ENCODE results near the gene SPX.

Gene SPX

DNA sequence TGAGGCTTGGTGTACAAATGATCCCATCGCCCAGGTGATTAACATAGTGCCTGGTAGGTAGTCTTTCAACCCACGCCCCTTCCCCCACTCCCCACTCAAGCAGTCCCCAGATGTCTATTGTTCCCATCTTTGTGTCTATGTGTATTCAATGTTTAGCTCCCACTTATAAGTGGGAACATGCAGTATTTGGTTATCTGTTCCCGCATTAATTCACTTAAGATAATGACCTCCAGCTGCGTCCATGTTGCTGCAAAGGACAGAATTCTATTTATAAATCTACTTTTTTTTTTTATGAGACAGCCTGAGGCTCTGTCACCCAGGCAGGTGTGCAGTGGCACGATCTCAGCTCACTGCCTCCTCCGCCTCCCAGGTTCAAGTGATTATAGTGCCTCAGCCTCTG lies 15.7 kb downstream of the SPX start:
- no peak for DNase-seq

DNA sequence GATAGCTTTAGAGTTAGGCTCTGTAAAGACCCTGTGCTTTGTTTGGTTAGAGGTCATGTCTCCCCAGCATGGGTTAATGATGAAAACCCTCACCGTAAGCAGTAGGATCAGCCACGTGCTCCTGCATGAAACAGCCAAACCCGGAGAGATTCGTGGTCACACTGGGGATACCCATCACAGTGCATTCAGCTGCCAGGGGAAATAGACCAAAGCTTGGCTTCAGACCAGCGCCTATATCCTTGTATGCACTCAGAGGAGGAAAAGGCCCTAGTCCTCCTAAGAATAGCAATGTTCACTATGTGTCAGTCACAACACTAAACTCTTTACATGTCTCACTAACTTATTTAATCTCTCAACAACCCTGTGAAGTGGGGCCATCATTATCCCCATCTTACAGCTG lies 16.3 kb downstream of the SPX start:
- DNase-seq, result no peak

DNA sequence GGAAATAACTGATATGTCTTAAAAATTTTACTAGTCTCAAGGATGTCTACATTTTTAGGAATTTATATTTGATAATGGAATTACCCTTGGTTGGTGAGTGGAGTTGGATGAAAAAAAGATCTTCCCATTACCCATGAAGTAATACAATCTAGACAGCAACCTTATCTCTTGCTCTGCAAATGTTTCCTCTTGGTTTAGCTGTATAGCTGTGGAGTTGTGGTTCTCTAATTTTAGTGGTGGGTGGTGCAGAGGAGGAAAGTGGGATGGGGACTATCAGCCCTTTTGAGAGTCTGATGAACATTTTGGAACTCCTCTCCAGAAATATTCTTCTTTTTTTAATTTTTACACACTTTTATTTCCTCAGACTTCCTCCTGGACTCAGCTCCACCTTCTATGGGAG lies 17.1 kb downstream of the SPX start:
- no peak for DNase-seq

DNA sequence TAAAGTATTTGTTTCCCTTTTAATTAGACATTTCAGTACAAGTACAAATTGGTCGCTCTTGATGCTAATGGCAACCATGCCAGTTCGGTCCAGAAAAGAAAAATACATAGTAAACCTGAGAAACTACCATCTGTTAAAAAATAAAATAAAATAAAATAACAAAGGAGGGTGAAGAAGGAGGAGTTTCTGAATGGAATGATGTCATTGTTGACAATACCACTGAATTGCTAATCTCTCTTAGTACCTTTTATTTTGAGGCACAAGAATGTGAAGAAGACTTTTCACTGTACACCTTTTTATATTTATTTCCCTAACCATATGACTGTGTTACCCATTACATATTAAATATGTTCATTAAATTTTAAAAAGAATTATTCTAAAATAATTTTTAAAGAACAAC lies 19.5 kb downstream of the SPX start:
- no peak for DNase-seq

DNA sequence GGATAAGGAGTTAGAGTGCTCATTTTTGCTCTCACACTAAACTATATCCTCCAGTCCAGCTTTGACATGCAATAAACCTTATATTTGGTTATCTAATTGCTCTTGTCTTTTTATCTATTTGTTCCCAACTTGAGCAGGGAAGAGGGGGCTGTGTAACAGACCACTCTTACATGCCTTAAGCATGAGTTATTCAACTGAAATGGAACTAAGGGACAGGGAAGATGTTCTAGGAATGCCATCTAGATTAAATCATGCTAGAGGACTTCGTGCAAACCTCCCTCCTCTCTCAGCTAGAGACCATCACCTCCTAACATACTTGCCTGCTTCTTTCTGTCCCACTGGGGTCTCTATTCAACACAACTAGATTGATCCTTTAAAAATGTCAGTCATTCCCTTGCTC lies 20.6 kb downstream of the SPX start:
- DNase-seq, result no peak

DNA sequence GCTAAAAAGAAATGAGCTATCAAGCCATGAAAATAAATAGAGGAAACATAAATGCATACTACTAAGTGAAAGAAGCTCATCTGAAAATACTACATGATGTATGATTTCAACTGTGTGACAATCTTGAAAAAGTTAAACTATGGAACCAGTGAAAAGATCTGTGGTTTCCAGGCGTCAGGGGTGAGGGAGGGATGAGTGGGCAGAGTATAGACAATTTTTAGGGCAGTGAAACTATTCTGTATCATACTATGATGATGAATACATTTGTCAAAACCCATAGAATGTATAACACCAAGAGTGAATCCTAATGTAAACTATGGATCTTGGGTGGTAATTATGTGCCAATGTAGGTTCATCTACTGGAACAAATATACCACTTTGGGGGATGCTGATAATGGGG lies 21.3 kb downstream of the SPX start:
- no peak for DNase-seq

DNA sequence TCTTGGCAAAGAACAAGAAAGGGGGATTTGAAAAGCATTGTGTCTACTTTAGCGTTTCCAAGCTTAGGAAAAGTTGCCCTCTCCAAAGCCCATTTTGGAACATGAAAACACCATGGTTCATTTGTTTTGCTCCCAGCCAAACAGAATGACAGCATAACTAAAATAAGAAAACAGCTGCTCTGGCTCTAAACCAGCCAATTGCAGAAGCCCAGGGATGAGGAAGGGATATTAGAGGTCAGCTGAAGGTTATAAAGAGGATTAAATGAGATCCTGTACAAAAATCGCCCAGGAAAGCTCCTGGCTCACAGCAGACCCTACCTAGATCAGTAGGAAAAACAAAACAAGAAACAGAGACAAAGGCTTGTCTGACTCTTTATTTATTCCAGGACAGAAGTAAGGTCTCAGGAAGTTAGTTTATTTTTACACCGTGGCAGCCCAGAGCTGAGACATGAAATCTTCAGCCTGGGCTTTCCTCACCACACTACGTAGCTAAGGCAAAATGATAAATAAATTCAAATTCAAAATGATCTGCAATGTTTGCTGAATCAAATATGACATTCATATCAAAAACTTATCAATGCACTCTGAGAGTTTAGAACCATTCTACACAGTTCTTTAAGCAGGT lies 25.9 kb downstream of the SPX start:
- DNase-seq, result no peak

DNA sequence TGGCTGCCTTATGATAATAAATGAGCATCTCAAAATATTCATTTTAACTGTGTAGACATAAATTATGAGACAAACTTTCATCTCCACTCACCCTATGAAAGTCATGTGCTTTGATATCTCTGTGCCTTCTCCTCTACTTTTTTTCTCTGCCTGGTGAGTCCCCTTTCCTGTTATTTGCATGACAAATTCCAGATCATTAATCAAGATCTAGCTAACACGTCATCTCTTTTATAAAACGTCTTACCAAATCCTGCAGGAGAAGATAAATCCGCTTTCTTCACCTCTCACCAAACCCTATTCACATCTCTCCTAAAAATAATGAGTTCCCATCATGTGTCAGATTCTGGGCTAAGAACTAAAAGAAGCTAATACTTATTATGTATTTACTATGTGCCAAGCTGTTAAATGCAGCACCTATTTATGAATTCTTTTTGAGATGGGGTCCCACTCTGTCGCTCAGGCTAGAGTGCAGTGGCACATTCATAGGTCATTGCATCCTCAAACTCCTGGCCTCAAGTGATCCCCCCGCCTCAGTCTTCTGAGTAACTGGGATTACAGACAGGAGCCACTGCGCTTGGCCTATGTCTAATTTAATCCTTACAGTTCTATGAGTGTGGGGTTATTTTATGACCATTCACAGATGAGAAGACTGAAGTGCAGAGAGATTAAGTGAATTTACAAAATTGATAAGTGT lies 26.7 kb downstream of the SPX start:
- no peak for DNase-seq

DNA sequence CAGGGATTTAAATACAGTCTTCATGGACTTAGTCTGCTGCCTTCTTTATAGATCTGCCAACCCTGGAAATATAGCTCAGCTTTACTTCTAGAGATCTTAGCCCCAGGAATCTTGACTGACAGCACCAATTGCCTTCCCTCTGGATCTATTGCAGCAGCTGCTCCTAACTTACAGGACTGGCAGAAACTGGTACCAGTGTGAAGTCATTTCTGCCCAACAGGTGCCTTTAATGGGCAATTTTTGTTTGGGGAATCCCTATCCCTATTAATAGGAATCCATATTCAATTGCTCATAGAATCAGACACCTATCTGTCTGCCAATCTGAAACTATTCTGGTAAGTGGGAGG lies 27.2 kb downstream of the SPX start:
- DNase-seq, result no peak

DNA sequence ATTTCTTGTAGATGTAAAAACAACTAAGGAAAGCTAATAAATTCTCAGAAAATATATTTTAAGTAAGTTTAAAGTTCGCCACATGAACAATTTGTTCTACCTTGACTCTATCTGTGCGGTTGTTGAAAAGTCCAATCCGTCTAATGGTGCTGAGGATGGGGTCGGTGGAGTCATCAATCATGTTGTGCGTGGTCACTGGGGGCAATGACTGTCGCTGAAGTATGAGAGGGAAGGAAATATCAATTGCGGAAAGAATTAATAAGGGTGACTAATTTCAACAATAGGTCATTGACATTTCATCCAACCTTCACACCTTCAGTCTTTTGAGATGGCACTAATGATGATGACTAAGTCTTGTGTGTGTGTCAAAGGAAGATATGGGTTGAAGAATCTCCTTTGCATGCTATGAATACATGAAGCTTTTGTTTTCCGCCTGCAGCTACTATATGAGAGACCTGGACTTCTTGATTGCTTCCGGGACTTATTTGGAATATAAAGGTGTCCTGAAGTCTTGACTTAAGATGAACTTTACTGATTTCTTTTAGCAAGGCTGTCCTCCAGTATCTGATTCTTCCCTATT lies 32.1 kb downstream of the SPX start:
- no peak for DNase-seq

DNA sequence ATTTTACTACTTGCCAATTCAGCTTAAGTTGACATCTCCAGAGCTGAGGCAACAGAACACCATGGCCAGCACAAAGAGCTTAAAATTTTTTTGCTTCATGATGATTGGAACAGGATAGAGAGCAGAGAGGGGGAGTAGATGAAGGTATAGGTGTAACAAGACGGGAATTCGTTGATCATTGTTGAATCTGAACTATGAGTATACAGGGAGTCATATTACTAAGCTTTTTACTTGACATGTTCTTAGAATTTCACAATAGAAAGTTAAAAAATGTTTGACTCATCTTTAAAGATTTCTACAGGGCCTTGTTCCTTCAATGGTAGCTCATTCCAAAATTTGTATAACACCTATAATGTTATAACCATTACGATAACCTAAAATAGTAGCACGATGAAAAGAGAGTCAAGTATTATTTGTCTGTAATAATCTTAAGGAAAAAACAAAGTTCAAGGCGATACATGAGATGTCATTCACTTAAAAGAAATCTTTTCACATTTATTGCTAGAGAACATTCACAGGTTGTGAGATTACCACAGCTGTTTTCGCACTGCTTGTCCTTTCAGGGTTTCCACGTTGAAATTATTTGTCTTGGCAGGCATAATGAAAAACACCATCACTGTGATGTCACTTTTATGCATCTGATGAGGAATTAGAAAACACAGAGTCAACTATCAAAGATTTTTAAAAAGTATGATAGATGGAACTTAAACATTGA lies 33.9 kb downstream of the SPX start:
- no peak for DNase-seq

DNA sequence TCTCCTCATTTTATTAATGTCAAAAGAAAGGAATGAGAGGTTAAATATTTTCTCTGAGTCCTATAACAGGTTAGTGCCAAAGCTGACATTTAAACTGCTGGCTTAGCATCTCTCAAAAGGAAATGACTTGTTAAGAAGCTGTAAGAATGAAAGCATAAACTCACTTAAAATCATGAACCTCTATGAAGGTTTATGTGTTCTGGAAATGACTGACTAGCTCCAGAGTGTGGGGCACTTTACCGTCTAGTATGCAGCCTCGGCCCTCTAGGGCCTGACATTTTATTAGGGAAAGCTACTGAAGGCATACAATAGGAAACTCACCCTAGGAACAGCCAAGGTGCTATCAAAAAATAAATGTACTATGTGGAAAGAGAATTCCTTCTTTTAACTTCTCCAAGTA lies 35.1 kb downstream of the SPX start:
- DNase-seq, result no peak

DNA sequence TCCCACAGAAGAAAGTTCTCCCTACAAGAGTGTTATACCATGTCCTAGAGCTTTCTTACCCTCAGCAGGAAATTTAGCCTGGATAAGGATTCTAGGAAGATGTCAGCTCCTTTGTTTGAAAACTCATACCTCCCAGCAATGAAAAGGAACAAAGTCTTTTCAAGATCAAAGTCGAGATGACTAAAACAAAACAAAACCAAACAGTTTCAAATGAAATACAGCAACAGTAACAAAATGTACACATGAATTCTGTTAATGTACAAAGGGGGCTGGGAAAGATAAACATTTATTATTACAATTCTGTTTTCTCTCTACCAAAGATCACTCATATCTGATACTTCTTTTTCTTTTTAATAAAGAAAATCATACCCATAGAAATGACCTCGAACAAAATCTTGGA lies 36.8 kb downstream of the SPX start:
- no peak for DNase-seq

DNA sequence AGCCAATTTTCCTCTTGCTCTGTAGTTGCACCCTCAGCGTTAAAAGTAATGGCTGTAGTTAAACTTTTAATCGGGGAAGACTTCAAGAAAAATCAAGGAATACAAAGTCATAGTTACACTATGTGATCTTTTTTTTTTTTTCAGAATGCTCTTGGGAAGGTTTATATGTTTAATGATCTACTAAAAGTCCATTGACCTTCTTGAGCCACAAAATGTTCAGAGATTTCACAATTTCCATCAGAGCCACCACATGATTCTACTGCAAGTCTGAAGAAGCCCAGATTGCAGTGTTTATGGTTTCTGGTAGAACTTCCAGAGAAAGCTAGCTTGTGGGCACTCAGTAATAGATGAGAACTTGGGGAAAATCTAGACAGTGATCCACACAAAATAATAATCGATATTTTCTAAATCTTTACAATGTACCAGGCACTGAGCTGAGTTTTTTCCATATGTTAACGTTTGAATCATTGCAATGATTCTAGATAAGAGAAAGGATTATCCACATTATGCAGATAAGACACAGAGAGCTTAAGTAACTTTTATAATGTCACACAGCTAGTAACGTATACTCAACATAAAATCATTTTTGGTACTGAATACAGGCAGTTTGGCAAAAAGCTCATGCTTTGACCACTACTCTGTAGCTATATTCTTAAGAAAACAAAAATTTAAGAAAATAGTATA lies 40.3 kb downstream of the SPX start:
- no peak for DNase-seq

DNA sequence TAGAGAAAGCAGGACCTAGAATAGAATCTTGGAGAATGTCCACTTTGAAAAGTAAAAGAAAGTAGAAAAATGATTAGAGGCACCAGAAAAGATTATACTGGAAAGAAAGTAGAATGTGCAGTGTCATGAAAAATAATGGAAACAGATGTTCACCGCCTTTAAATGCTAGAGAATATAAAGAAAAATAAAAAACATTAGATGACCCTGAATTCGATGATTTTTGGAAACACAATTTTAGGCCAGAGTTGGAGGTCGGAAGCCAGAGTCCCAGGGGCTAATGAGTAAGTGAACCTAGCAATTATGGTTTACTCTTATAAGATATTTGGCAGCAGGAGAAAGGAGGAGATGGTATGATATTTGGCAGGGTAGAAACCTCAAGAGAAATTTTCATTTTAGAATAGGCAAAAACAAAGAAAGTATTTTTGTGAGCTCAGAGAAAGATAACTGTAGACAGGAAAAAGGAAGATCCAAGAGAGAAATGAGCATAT lies 40.9 kb downstream of the SPX start:
- DNase-seq, result no peak

DNA sequence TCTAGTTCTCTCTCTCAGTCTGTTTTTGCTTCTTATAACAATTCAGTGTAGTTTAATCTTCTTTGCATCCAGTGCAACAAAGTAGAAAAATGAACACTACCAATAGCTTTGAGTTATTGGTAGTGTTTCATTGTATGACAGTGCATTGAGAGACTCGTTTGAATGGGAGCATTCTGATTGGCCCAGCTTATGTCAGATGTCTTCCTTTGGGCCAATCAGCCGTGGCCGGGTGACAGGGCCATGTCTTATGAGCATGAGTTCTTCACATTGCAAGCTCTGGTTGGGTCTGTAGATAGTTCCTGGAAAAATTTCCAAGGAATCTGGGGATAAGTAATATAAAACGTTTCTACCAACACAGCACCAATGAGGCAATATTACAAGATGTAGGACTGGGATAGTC lies 42.0 kb downstream of the SPX start:
- DNase-seq, result no peak

DNA sequence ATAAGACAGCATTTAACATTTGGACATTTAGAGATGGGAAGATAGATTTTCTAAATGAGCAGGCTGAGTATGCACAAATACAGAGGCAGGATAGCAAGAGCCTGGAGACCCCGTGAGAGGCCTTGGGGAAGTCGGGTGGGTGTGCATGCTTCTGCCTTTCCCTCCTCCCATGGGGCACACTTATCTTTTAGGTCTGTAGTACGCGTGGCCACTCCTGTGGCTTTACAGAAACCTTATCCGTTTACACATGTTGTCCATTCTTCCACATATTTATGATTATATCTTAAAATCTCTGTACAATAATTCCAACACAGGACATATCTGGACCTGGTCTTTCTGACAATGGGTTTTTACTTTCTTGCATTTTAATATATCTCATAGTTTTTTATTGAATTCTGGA lies 45.0 kb downstream of the SPX start:
- no peak for DNase-seq

DNA sequence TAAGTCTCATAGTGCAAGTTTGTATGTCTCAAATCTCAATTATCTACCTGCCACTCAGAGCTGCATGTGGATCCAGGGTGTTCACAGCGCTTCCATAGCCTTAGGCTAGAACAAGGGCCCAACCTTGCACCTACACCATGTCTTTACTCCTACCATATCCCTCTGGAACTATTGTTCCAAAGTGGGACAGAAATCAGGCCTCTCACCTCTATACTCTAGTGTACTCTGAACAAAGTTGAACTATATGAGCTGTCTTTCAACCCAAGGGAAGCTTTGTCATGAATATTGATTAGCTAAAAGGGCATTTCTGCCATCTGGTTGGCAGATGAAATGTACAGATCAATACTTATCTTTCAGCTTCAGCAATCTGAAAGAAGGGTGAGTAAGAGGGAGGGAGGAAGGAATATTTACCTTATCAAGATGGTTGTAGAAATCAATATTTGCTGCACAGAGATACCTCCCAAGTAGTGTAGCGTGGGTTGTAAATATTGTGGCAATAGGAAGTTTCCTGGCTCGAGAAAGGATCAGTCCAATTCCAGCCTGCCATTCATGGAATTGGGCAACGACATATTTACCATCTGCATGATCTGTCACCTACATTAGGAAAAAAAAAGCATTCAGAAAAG lies 47.8 kb downstream of the SPX start:
- DNase-seq, result no peak

DNA sequence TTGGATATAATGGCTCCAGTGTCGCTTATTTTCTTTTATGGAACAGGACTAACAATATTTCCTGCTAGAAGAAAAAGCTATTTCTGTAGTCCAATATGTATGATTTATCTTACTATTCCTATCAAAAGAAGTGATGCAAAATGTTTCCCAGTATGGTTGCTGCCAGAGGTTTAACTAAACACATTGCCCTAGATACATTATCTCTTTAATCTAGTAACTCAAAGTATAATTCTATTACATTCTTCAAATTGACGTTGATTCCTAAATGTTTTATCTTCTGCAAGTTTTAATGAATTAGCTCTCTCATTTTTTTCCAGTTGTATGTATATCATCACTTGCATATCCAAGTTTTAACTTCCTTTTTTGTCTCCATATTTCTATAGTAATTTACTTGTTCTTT lies 50.3 kb downstream of the SPX start:
- DNase-seq, result no peak

DNA sequence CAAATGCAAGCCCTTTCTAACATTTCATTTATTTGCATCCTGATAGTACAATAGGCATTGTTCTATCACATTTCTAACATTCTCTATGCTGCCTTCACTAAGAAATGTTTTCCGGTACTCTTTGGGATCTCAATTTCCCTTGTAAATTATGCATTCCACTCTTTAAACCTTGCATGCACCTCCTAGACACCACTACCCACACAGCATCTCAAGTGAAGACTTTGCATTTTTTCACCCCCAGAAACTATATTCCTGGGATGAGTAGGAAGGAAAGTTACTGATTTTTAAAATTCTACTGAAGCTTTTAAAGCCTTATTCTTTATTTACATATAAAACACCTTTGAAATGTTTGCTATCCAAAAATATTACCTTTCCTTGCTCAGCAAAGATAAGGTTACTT lies 51.4 kb downstream of the SPX start:
- no peak for DNase-seq

DNA sequence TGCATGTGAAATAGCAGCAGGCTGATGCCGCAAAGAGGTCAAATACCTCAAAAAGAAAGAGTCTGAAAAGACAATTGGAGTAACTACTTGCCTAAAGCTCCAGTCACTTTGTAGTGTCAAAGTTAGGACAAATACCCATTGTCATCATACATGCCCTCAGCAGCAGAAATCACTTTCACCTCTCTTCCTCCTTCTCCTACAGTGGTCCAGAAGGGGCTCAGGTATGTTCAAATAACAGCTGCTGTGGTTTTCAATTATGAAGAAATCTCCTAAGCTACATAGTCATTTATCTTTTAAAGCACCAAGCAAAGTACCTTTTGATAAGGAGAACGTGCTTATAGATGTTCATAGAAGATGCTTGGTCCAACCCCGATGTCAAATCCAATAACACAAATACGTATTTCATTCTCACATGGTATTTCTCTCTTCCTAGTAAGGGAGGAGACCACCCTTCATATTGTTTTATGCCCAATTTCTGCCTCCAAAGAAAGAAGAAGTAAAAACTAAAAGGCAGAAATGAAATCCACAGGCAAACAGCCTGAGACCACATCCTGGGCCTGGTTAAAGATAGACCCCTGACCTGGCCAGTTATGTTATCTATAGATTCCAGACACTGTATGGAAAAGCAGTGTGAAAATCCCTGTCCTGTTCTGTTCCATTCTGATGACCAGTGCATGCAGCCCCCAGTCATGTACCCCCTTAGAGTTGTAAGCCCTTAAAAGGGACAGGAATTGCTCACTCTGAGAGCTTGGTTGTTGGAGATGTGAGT lies 54.8 kb downstream of the SPX start:
- DNase-seq, result no peak
